GM13977 (cell line): ENCODE measurements around the gene LMTK2.

ENCODE experiments used
- DNase-seq: peaks from one replicate; pipeline ENCODE4 v3.0.0; 2012; ENCODE audit warnings: low spot score
- in situ Hi-C: fragments of 300-500 bp; cut with MboI; formaldehyde crosslinking; loops from one replicate; pipeline ENCODE4 v1.12.0; 2022; ENCODE audit warnings: low sequenced_read_pairs, low pct_unique_long_range_greater_than_20kb, mixed read lengths, inconsistent platforms; ENCODE audit not compliant: unreplicated experiment
- TF ChIP-seq, protein P1 (sequence below): IDR thresholded peaks from 2 replicates; pipeline ENCODE4 v1.5.1; 2012; ENCODE audit warnings: mild to moderate bottlenecking, control low read depth; ENCODE audit not compliant: insufficient read depth; ENCODE audit errors: extremely low read depth, missing control alignments

LMTK2 gene

GRCh38 chr7:98225913-98226614 is 119.4 kb downstream of the LMTK2 start:
- in situ Hi-C loops, result no loop called here
- TF ChIP-seq, protein P1, sequence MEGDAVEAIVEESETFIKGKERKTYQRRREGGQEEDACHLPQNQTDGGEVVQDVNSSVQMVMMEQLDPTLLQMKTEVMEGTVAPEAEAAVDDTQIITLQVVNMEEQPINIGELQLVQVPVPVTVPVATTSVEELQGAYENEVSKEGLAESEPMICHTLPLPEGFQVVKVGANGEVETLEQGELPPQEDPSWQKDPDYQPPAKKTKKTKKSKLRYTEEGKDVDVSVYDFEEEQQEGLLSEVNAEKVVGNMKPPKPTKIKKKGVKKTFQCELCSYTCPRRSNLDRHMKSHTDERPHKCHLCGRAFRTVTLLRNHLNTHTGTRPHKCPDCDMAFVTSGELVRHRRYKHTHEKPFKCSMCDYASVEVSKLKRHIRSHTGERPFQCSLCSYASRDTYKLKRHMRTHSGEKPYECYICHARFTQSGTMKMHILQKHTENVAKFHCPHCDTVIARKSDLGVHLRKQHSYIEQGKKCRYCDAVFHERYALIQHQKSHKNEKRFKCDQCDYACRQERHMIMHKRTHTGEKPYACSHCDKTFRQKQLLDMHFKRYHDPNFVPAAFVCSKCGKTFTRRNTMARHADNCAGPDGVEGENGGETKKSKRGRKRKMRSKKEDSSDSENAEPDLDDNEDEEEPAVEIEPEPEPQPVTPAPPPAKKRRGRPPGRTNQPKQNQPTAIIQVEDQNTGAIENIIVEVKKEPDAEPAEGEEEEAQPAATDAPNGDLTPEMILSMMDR, result no peak
- no peak for DNase-seq

DNA sequence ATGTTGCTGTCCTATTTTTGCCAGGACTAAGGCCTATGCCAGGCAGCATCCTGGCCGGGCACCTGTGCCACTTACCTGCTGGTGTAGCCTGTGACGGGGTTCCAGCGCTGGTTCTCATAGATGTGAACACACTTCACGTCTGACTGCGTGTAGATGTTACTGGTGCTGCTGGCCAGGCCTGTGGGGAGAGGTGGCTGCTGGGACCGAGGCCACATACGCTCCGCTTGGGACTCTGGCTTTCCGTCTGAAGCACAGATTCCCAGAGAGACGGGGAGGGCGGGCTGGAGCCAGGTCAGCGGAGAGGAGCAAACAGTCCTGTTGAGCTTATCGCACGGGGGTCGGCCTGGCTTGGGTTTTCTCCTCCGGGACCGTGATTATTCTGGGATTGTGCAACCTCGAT is 121.3 kb downstream of the LMTK2 start:
- TF ChIP-seq, protein P1, result no peak
- DNase-seq, result no peak
- in situ Hi-C loops, result no loop called here

DNA sequence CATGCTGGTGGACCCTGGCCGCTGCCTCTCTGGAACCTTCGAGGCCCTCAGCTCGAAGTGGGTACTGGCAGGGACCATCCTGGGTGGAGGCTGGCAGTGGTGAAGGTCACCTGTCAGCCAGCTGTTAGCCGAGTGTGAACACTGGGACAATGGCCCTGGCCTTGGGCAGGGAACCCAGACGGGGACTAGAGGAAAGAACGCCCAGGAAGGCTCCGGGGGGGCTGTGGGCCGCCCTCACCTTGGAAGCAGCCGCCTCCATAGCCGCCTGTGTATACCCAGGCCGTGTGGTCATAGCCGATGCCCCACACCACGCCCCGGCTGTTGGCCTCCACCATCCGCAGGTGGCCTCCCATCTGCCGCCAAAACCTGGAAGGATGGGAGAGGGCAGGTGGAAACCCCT is 122.1 kb downstream of the LMTK2 start:
- TF ChIP-seq, protein P1, result no peak
- no peak for DNase-seq
- in situ Hi-C loops, result no loop called here

GRCh38 chr7:98229441-98229840 is 122.8 kb downstream of the LMTK2 start:
- DNase-seq, result no peak
- TF ChIP-seq, protein P1, result no peak
- in situ Hi-C loops, result no loop called here

- DNase-seq, result no peak
- in situ Hi-C loops, result no loop called here
- TF ChIP-seq, protein P1, result no peak
Observed at GRCh38 chr7:98229991-98230745, 123.5 kb downstream of the LMTK2 start.

GRCh38 chr7:98230746-98231471 is 124.2 kb downstream of the LMTK2 start:
- in situ Hi-C loops, result no loop called here
- DNase-seq, result no peak
- TF ChIP-seq, protein P1, result no peak
